Smooth muscle cell (in vitro differentiated cells): Measurements from ENCODE around the gene EXD3. TPM values are rescaled to one million over a fixed set of nuclear protein-coding genes. Genes with fewer than 3 reads are reported as not detected.
A peak's percentile ranks its signal among the peaks of the same experiment; 100 is the strongest.

Experiments used
- DNase-seq: peaks from one replicate; lab custom pipeline; 2025; ENCODE audit not compliant: unreplicated experiment; lab: John Stamatoyannopoulos, UW
- H2AFZ ChIP-seq: fragments of 200-600 bp; sonication (generic); 2 replicates; pipeline ENCODE4 v1.6.0; 2016; ENCODE audit warnings: antibody characterized with exemption, low read depth, mild to moderate bottlenecking
- H3F3A ChIP-seq: fragments of 200-600 bp; sonication (generic); 2 replicates; pipeline ENCODE4 v1.6.0; 2017; ENCODE audit warnings: antibody characterized with exemption, low read depth
- H3K27ac ChIP-seq: fragments of 200-600 bp; sonication (generic); 2 replicates; pipeline ENCODE4 v1.5.1; 2016; ENCODE audit warnings: low read depth, mild to moderate bottlenecking
- H3K27me3 ChIP-seq: fragments of 200-600 bp; sonication (generic); 2 replicates; pipeline ENCODE4 v1.6.1; 2016; ENCODE audit warnings: low read depth, mild to moderate bottlenecking
- H3K36me3 ChIP-seq: fragments of 200-600 bp; sonication (generic); 2 replicates; pipeline ENCODE4 v1.5.1; 2016; ENCODE audit warnings: low read depth
- H3K4me1 ChIP-seq: fragments of 200-600 bp; sonication (generic); 2 replicates; pipeline ENCODE4 v1.5.1; 2016; ENCODE audit warnings: low read depth
- H3K4me2 ChIP-seq: fragments of 200-600 bp; sonication (generic); 2 replicates; pipeline ENCODE4 v1.6.0; 2016; ENCODE audit warnings: mild to moderate bottlenecking
- H3K4me3 ChIP-seq: fragments of 200-600 bp; sonication (generic); 2 replicates; pipeline ENCODE4 v1.5.1; 2016; ENCODE audit warnings: mild to moderate bottlenecking
- H3K79me2 ChIP-seq: fragments of 200-600 bp; sonication (generic); 2 replicates; pipeline ENCODE4 v1.6.0; 2016; ENCODE audit warnings: low read depth, mild to moderate bottlenecking
- H3K9ac ChIP-seq: fragments of 200-600 bp; sonication (generic); 2 replicates; pipeline ENCODE4 v1.6.0; 2016; ENCODE audit warnings: low read depth
- H3K9me3 ChIP-seq: fragments of 200-600 bp; sonication (generic); replicated peaks from 2 replicates; pipeline ENCODE4 v1.5.1; 2016; ENCODE audit warnings: low read depth
- H4K20me1 ChIP-seq: fragments of 200-600 bp; sonication (generic); 2 replicates; pipeline ENCODE4 v1.6.0; 2016; ENCODE audit warnings: low read depth
- whole genome bisulfite sequencing: methylation state at CpG from one replicate; pipeline ENCODE4 v1.1.7; 2016; ENCODE audit warnings: low lambda C conversion rate; 5-methylcytosine and 5-hydroxymethylcytosine counted together
- polyA plus RNA-seq: library from polyadenylated mRNA; unstranded; fragments of >200 nt; fragmentation: Nextera tagmentation; extraction: Ambion mirVana; gene quantifications from 2 replicates; pipeline ENCODE4 v1.2.1, GENCODE V29; 2016
- total RNA-seq: library from RNA; depleted of rRNA; stranded (reverse); fragments of >200 nt; gene quantifications from 2 replicates; pipeline ENCODE4 v1.2.3, GENCODE V29; 2014
- TF ChIP-seq, protein P1 (sequence below): fragments of 200-600 bp; sonication (generic); IDR thresholded peaks from 2 replicates; pipeline ENCODE4 v1.5.1; 2017; ENCODE audit warnings: borderline replicate concordance, mild to moderate bottlenecking, antibody characterized with exemption; ENCODE audit not compliant: insufficient read depth, poor library complexity, severe bottlenecking

Gene EXD3
- total and polyA plus RNA-seq, 2 experiments from 2014 or later: 3.1 to 15.7 TPM

GRCh38 chr9:137409515-137409914, 13.4 kb downstream of the EXD3 start:
- H3K9me3 ChIP-seq: no peaks in the 10 kb centered on the region
- no peaks in the 10 kb centered on the region for H3K79me2 ChIP-seq
- H3K27me3 ChIP-seq: no peaks in the 10 kb centered on the region
- 97% methylated on average over 11 of the region's 11 CpGs for WGBS
- no peak overlapping the region for H2AFZ ChIP-seq
- no peak for DNase-seq
- H3K4me1 ChIP-seq: no peaks in the 10 kb centered on the region
- TF ChIP-seq, protein P1, sequence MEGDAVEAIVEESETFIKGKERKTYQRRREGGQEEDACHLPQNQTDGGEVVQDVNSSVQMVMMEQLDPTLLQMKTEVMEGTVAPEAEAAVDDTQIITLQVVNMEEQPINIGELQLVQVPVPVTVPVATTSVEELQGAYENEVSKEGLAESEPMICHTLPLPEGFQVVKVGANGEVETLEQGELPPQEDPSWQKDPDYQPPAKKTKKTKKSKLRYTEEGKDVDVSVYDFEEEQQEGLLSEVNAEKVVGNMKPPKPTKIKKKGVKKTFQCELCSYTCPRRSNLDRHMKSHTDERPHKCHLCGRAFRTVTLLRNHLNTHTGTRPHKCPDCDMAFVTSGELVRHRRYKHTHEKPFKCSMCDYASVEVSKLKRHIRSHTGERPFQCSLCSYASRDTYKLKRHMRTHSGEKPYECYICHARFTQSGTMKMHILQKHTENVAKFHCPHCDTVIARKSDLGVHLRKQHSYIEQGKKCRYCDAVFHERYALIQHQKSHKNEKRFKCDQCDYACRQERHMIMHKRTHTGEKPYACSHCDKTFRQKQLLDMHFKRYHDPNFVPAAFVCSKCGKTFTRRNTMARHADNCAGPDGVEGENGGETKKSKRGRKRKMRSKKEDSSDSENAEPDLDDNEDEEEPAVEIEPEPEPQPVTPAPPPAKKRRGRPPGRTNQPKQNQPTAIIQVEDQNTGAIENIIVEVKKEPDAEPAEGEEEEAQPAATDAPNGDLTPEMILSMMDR: no peak
- peaks cover 81% of the 10 kb centered on the region for H4K20me1 ChIP-seq
- H3K4me2 ChIP-seq: no peak overlapping the region
- H3K27ac ChIP-seq: no peak overlapping the region
- no peaks in the 10 kb centered on the region for H3K36me3 ChIP-seq
- H3K4me3 ChIP-seq: no peak overlapping the region
- no peak overlapping the region for H3K9ac ChIP-seq
- no peaks in the 10 kb centered on the region for H3F3A ChIP-seq

- WGBS: 92% methylated on average over 23 of the region's 24 CpGs
- no peak for DNase-seq
These were observed 14.1 kb downstream of the EXD3 start for GRCh38 chr9:137408651-137409405.

DNA sequence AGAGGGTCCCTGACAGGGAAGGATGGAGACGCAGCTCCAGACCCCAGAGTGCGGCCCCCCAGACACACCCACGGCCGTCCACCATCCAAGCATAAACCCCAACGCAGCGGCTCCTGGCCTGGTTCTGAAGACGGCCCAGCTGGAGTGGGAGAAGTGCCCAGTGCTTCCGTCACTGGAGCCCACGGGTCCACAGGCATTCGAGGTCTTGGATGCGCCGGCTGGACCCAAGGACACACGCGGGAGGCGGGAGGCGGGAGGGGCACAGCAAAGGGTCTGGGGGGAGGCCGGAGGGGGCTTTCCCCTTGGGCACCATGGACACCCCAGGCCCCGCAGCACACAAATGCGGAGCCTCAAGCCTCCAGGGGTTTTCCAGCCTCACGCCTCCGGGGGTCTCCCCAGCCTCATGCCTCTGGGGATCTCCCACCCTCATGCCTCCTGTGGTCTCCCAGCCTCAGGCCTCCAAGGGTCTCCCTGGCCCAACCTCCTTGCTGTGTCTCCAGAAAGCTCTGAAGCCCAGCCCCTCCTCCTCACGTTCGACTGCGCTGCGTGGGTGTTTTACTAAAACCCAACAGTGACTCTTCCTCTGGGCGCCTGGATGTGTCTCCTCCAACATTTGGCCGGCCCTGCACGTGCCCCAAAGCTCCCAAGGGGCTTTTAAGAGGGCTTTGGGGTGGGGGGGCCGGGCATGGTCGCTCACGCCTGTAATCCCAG, 15.2 kb downstream of the EXD3 start:
- no peaks in the 10 kb centered on the region for H3K9me3 ChIP-seq
- no peaks in the 10 kb centered on the region for H3F3A ChIP-seq
- peak overlapping the region; percentile 93 for H3K4me2 ChIP-seq
- WGBS: 79% methylated on average over 30 of the region's 31 CpGs
- no peak overlapping the region for H2AFZ ChIP-seq
- H3K27ac ChIP-seq: no peak overlapping the region
- H3K9ac ChIP-seq: no peak overlapping the region
- no peaks in the 10 kb centered on the region for H3K27me3 ChIP-seq
- H3K79me2 ChIP-seq: no peaks in the 10 kb centered on the region
- no peaks in the 10 kb centered on the region for H3K36me3 ChIP-seq
- DNase-seq: no peak
- H4K20me1 ChIP-seq: peaks cover 79% of the 10 kb centered on the region
- TF ChIP-seq, protein P1: no peak
- no peaks in the 10 kb centered on the region for H3K4me1 ChIP-seq
- H3K4me3 ChIP-seq: peak overlapping the region; percentile 52

More at GRCh38 chr9:137408651-137409405, 14.1 kb downstream of the EXD3 start:
- H3K27ac ChIP-seq: no peak overlapping the region
- peaks cover 82% of the 10 kb centered on the region for H4K20me1 ChIP-seq
- H3K4me1 ChIP-seq: no peaks in the 10 kb centered on the region
- H3K9me3 ChIP-seq: no peaks in the 10 kb centered on the region
- no peaks in the 10 kb centered on the region for H3K36me3 ChIP-seq
- no peaks in the 10 kb centered on the region for H3F3A ChIP-seq
- no peaks in the 10 kb centered on the region for H3K79me2 ChIP-seq
- no peak overlapping the region for H2AFZ ChIP-seq
- H3K27me3 ChIP-seq: no peaks in the 10 kb centered on the region
- no peak overlapping the region for H3K4me2 ChIP-seq
- TF ChIP-seq, protein P1: no peak
- no peak overlapping the region for H3K4me3 ChIP-seq
- no peak overlapping the region for H3K9ac ChIP-seq
